ENCODE measurements around the gene SNRPA1.

Gene SNRPA1

GRCh38 chr15:101318147-101318819, 23.2 kb upstream of the SNRPA1 start:
- DNase-seq, result no peak

- DNase-seq, result no peak
Measured at GRCh38 chr15:101317336-101317872, 22.4 kb upstream of the SNRPA1 start.

- DNase-seq, result no peak
Measured at GRCh38 chr15:101316529-101316928, 21.5 kb upstream of the SNRPA1 start.

- no peak for DNase-seq
Measured at GRCh38 chr15:101315736-101316135, 20.7 kb upstream of the SNRPA1 start.

- DNase-seq, result no peak
Measured at GRCh38 chr15:101314336-101315125, 19.5 kb upstream of the SNRPA1 start.

GRCh38 chr15:101313041-101313761, 18.2 kb upstream of the SNRPA1 start:
- DNase-seq, result no peak

- no peak for DNase-seq
Measured at GRCh38 chr15:101310508-101310907, 15.5 kb upstream of the SNRPA1 start.

- DNase-seq, result no peak
Measured at GRCh38 chr15:101310161-101310480, 15.1 kb upstream of the SNRPA1 start.

GRCh38 chr15:101309436-101310160, 14.6 kb upstream of the SNRPA1 start:
- no peak for DNase-seq

- no peak for DNase-seq
Measured at GRCh38 chr15:101308604-101309435, 13.8 kb upstream of the SNRPA1 start.

GRCh38 chr15:101307897-101308603, 13.0 kb upstream of the SNRPA1 start:
- no peak for DNase-seq

- peak; percentile 83 for DNase-seq
Measured at GRCh38 chr15:101307048-101307896, 12.2 kb upstream of the SNRPA1 start.

GRCh38 chr15:101306341-101307047, 11.4 kb upstream of the SNRPA1 start:
- no peak for DNase-seq

GRCh38 chr15:101305820-101306255, 10.8 kb upstream of the SNRPA1 start:
- DNase-seq, result no peak

- DNase-seq, result no peak
Measured at GRCh38 chr15:101303408-101303807, 8.4 kb upstream of the SNRPA1 start.

GRCh38 chr15:101296418-101297405, 1.7 kb upstream of the SNRPA1 start:
- no peak for DNase-seq

GRCh38 chr15:101295607-101296161, 636 bp upstream of the SNRPA1 start:
- peak; percentile 63 for DNase-seq

GRCh38 chr15:101293122-101293521, 1.9 kb downstream of the SNRPA1 start:
- DNase-seq, result peak; percentile 33

All from RPMI8226 (cell line).